Suprapubic skin (tissue), 4 donors: Measurements from ENCODE around the gene HBEGF. TPM values are rescaled to one million over a fixed set of nuclear protein-coding genes. Genes with fewer than 3 reads are reported as not detected.
A peak's percentile ranks its signal among the peaks of the same experiment; 100 is the strongest.

Source experiments
- DNase-seq, 2 donors: peaks; one replicate each; pipeline ENCODE4 v3.0.0-alpha.2; 2019; ENCODE audit warnings: low spot score in 2 of 2
- H3K27ac ChIP-seq: fragments of 200-600 bp; sonication (generic); one replicate; pipeline ENCODE4 v1.5.1; 2019
- H3K27me3 ChIP-seq: fragments of 200-600 bp; sonication (generic); one replicate; pipeline ENCODE4 v1.5.1; 2019
- H3K36me3 ChIP-seq: fragments of 200-600 bp; sonication (generic); one replicate; pipeline ENCODE4 v1.5.1; 2019
- H3K4me1 ChIP-seq: fragments of 200-600 bp; sonication (generic); one replicate; pipeline ENCODE4 v1.5.1; 2019
- H3K4me3 ChIP-seq: fragments of 200-600 bp; sonication (generic); one replicate; pipeline ENCODE4 v1.5.1; 2019; ENCODE audit warnings: mild to moderate bottlenecking
- H3K9me3 ChIP-seq: fragments of 200-600 bp; sonication (generic); one replicate; pipeline ENCODE4 v1.5.1; 2019
- EP300 ChIP-seq: sonication (generic); formaldehyde crosslinking; IDR thresholded peaks from one replicate; pipeline ENCODE4 v1.6.1; 2017; ENCODE audit warnings: antibody characterized with exemption
- POLR2A ChIP-seq, 2 donors: fragments of 450-650 bp; IDR thresholded peaks; one replicate each; pipeline ENCODE4 v1.6.1; 2017; ENCODE audit warnings: antibody characterized with exemption in 2 of 2, mild to moderate bottlenecking in 2 of 2, moderate library complexity in 2 of 2
- POLR2AphosphoS5 ChIP-seq, 3 donors: sonication (generic); formaldehyde crosslinking; IDR thresholded peaks; one replicate each; pipeline ENCODE4 v1.6.1; 2017; ENCODE audit warnings: antibody characterized with exemption in 3 of 3
- WGBS: methylation state at CpG from one replicate; pipeline ENCODE4 v1.1.5; 2018; 5-methylcytosine and 5-hydroxymethylcytosine counted together
- total RNA-seq, 4 donors: library from RNA; depleted of rRNA; stranded (reverse); fragments of >200 nt; gene quantifications; one replicate each; pipeline ENCODE4 v1.1.0, GENCODE V29; 2016
- TF ChIP-seq, protein P1 (sequence below), 2 donors: fragments of 200-600 bp in 1 of 2; fragments of 450-650 bp in 1 of 2; sonication (generic) in 1 of 2; IDR thresholded peaks; one replicate each; pipeline ENCODE4 v1.5.1; 2016 to 2019; ENCODE audit warnings: antibody characterized with exemption in 2 of 2, mild to moderate bottlenecking in 1 of 2, moderate library complexity in 1 of 2

The HBEGF gene
- total RNA-seq, 4 donors from 2014 or later = 19.6 to 189 (median 74.8) TPM

- WGBS = 94% methylated on average over 3 of the region's 3 CpGs
- TF ChIP-seq EP300 (no peak), POLR2AphosphoS5 (IDR thresholded peaks at IDR 0.05) (no peak), POLR2A (IDR thresholded peaks at IDR 0.05) (no peak)
- TF ChIP-seq, protein P1, sequence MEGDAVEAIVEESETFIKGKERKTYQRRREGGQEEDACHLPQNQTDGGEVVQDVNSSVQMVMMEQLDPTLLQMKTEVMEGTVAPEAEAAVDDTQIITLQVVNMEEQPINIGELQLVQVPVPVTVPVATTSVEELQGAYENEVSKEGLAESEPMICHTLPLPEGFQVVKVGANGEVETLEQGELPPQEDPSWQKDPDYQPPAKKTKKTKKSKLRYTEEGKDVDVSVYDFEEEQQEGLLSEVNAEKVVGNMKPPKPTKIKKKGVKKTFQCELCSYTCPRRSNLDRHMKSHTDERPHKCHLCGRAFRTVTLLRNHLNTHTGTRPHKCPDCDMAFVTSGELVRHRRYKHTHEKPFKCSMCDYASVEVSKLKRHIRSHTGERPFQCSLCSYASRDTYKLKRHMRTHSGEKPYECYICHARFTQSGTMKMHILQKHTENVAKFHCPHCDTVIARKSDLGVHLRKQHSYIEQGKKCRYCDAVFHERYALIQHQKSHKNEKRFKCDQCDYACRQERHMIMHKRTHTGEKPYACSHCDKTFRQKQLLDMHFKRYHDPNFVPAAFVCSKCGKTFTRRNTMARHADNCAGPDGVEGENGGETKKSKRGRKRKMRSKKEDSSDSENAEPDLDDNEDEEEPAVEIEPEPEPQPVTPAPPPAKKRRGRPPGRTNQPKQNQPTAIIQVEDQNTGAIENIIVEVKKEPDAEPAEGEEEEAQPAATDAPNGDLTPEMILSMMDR (IDR thresholded peaks at IDR 0.05) = no peak
- no peak for DNase-seq
- Histone ChIP-seq H3K4me3 (no peak overlapping the region), H3K27ac (no peak overlapping the region), H3K27me3 (no peaks in the 10 kb centered on the region), H3K9me3 (no peaks in the 10 kb centered on the region), H3K36me3 (no peaks in the 10 kb centered on the region), H3K4me1 (peaks cover 13% of the 10 kb centered on the region)
Measured at GRCh38 chr5:140364472-140364765, 18.0 kb upstream of the HBEGF start.

GRCh38 chr5:140363631-140364471, 17.4 kb upstream of the HBEGF start:
- Histone ChIP-seq H3K4me1 (peaks cover 13% of the 10 kb centered on the region), H3K36me3 (no peaks in the 10 kb centered on the region), H3K27ac (no peak overlapping the region), H3K27me3 (no peaks in the 10 kb centered on the region), H3K9me3 (no peaks in the 10 kb centered on the region), H3K4me3 (peak overlapping the region; percentile 39)
- 70% methylated on average over 14 of the region's 20 CpGs for WGBS
- DNase-seq = peak in 1 of 2 donors; percentile 61
- no peak for TF ChIP-seq POLR2AphosphoS5 (IDR thresholded peaks at IDR 0.05)
- TF ChIP-seq EP300 = no peak

DNA sequence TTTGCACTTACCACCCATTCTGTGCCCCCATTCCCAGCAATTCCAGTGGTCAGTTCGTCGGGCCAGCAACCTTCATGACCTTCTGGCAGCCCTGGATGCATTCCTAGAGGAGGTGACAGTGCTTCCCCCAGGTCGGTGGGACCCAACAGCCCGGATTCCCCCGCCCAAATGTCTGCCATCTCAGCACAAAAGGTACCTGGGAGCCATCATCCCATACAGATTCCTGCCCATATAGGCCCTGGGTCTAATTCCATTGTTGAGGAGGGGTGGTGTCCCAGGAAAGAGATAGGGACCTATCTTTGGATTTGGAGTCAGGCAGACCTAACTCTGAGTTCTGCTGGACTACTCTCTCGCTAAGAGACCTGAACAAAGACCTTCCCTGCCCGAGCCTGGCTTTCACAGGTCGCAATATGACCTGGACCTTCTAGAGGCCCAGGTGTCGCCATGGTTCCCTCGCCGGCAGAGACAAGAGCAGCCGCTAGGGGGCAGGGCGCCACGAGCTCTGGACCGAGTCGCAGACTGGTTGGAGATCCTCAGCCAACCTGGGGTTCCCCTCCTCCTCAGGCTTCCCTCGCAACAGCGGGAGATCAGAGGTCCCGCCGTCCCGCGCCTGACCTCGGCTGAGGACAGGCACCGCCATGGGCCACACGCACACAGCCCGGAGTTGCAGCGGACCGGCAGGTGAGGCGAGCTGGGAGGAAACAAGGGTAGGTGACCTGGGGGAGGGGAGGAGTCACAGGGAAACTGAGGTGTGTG, 16.6 kb upstream of the HBEGF start:
- 14% methylated on average over 20 of the region's 29 CpGs for WGBS
- peak overlapping the region; percentile 39 for H3K4me3 ChIP-seq
- no peak overlapping the region for H3K27ac ChIP-seq

GRCh38 chr5:140362311-140362710, 15.9 kb upstream of the HBEGF start:
- no peak overlapping the region for H3K27ac ChIP-seq
- TF ChIP-seq POLR2AphosphoS5 (IDR thresholded peaks at IDR 0.05) = no peak
- TF ChIP-seq, protein P1 (IDR thresholded peaks at IDR 0.05) = no peak
- TF ChIP-seq EP300 = no peak
- TF ChIP-seq POLR2A (IDR thresholded peaks at IDR 0.05) = no peak
- no peak for DNase-seq
- no peaks in the 10 kb centered on the region for H3K27me3 ChIP-seq
- peaks cover 20% of the 10 kb centered on the region for H3K4me1 ChIP-seq
- H3K9me3 ChIP-seq = no peaks in the 10 kb centered on the region
- no peak overlapping the region for H3K4me3 ChIP-seq
- H3K36me3 ChIP-seq = no peaks in the 10 kb centered on the region
- WGBS = 82% methylated on average over 8 of the region's 8 CpGs

More for the DNA sequence above, 16.6 kb upstream of the HBEGF start:
- H3K27me3 ChIP-seq = no peaks in the 10 kb centered on the region
- H3K9me3 ChIP-seq = no peaks in the 10 kb centered on the region
- H3K4me1 ChIP-seq = peaks cover 13% of the 10 kb centered on the region
- no peak for TF ChIP-seq POLR2AphosphoS5 (IDR thresholded peaks at IDR 0.05)
- TF ChIP-seq, protein P1 (IDR thresholded peaks at IDR 0.05) = peak; percentile 73 to 93
- peak; percentile 87 to 88 for DNase-seq
- no peaks in the 10 kb centered on the region for H3K36me3 ChIP-seq

- TF ChIP-seq EP300 = no peak
- TF ChIP-seq, protein P1 (IDR thresholded peaks at IDR 0.05) = no peak
- no peak for TF ChIP-seq POLR2AphosphoS5 (IDR thresholded peaks at IDR 0.05)
- no peak for TF ChIP-seq POLR2A (IDR thresholded peaks at IDR 0.05)
- no peak for DNase-seq
- 90% methylated on average over 2 of the region's 2 CpGs for WGBS
- Histone ChIP-seq H3K36me3 (no peaks in the 10 kb centered on the region), H3K27me3 (no peaks in the 10 kb centered on the region), H3K4me3 (no peak overlapping the region), H3K4me1 (peaks cover 17% of the 10 kb centered on the region), H3K27ac (no peak overlapping the region), H3K9me3 (no peaks in the 10 kb centered on the region)
Measured at GRCh38 chr5:140361901-140362300, 15.5 kb upstream of the HBEGF start.
